Activated CD4-positive, alpha-beta T cell treated with anti-CD3 and anti-CD28 coated beads for 48 hours (primary cell): ENCODE measurements around the gene EIPR1.
"Not testable (repeated sequence)": the region's sequence is repeated elsewhere in the genome, so short reads cannot be mapped to it uniquely, and the experiment has no call there.

Experiments used
- DNase-seq: peaks from one replicate; pipeline ENCODE4 v3.0.0-alpha.2; 2020

The EIPR1 gene

GRCh38 chr2:3185256-3185655 is 192.4 kb downstream of the EIPR1 start:
- DNase-seq, result no peak

DNA sequence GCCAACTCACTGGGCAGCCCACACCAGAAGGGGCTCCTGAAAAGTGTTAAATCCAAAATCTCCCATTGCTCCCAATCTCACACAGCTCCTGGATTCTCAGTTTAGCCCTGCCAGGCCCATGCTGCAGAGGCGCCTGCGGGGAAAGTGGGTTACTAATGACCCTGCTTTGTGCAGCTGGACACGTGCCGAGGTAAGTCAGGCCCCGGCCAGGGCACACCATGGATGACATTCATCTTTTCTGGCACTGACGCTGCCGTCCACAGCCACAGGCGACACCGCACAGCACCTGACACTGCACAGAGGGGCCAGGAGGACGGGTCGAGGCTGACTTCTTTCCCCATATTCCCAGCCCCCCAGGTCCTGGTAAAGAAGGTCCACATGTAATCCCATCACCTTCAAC is 193.5 kb downstream of the EIPR1 start:
- DNase-seq, result no peak

GRCh38 chr2:3183766-3184165 is 193.9 kb downstream of the EIPR1 start:
- no peak for DNase-seq

DNA sequence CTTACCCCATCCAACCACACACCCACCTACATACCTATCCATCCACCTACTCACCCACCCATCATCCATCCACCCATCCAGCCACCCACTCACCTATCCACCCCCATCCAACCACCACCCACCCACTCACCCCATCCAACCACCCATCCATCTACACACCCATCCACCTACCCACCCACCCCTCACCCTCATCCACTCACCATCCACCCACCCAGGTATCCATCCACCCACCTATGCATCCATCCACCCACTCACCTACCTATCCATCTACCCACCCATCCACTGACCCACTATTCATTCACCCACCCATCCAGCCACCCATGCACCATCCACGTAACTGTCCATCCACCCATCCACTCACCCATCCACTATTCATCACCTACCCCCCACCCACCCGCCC is 194.8 kb downstream of the EIPR1 start:
- DNase-seq, result no peak

GRCh38 chr2:3181416-3182010 is 196.1 kb downstream of the EIPR1 start:
- no peak for DNase-seq

- DNase-seq, result not testable (repeated sequence)
These were observed 196.8 kb downstream of the EIPR1 start for GRCh38 chr2:3180909-3181221.

DNA sequence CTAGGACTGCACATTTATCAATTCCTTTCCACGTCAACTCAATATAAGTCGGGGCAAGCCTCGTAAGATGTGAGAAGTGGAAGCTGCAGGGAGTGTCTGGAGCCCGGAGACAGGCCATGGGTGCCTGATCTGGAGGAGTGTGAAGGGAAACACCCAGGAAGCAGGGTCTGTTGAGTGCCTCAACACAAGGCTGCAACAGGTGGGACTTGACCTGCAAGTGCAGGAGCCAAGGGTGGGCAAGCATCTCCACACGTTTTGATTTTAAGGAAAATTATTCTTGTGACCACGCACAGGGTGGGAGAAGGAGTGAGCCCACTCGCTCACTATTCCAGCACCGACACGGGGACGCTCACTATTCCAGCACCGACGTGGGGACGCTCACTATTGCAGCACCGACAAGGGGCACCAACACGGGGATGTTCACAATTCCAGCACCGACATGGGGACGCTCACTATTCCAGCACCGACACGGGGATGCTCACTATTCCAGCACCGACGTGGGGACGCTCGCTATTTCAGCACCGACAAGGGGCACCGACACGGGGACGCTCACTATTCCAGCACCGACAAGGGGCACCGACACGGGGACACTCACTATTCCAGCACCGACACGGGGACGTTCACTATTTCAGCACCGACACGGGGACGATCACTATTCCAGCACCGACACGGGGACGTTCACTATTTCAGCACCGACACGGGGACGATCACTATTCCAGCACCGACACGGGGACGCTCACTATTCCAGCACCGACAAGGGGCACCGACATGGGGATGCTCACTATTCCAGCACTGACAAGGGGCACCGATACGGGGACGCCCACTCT is 197.3 kb downstream of the EIPR1 start:
- DNase-seq, result no peak

- no peak for DNase-seq
These were observed 198.0 kb downstream of the EIPR1 start for GRCh38 chr2:3179626-3180025.

DNA sequence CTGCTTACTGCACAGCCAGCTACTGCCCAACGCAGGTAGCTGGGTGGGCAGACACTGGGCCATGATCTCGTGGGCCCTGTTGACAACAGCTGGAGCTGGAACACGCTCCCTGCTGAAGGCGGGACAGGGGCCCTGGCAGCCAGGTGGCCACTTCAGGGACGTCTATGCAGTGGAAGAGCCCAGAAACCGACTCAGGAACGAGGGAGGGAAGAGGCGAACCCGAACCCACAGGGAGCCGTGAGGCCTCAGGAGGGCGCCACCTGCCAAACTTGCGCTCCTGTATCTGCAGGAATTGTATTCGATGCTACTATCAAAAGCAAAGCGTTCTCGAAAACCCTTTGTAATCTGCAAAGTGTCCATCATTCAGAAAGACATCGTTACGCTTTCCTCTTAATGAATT is 198.4 kb downstream of the EIPR1 start:
- peak; percentile 55 for DNase-seq

DNA sequence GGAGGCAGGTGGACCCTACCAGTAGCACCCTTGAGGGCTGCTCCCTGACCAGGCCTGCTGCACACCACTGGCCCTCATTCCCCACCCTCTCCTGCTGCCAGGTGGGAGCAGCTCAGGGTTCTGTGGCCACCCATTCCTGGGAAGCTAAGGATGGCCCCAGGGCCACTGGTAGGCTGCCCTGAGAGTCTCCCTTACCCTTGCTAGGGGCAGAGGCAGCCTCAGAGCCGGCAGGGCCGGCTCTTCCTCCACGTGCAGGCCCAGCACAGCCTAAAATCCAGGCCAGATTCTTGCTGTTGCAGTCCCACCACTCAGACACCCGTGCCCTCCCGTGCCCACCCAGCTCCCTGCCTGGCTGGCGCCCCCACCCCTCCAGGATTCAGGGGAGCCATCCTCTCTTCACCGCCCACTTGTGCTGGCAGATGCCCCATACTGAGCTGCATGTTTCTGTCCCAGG is 199.0 kb downstream of the EIPR1 start:
- no peak for DNase-seq

DNA sequence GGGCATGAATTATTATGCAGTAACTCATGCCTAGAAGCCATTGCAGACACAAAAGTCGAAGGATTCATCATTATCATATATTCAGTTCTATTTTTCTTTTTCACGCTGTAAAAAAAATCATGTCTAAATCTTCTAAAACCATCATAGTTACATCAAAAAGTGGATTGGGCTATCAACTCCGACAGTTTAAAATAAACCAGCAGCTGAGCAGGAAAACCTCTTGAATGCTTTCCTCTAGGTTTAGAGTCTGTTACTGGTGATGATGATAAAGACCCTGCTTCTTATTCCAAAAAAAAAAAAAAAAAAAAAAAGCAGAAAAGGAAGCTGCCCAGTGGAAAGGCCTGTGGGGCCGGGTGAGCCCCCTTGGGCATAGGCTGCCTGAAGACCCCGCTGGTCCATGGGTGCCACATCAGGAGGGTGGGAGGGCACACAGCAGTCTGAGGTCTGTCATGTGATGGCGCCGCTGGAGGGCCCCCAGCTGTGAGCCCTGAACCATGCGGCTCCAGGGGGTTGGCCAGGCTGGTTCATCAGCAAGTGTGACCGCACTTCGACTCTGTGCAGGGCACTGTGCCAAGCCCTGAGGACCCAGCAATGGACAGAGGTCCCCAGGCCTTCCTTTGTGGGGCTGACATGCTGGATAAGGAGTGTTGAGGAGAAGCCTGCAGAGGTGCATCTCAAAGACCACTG is 199.6 kb downstream of the EIPR1 start:
- no peak for DNase-seq

GRCh38 chr2:3176869-3177255 is 200.8 kb downstream of the EIPR1 start:
- DNase-seq, result no peak

DNA sequence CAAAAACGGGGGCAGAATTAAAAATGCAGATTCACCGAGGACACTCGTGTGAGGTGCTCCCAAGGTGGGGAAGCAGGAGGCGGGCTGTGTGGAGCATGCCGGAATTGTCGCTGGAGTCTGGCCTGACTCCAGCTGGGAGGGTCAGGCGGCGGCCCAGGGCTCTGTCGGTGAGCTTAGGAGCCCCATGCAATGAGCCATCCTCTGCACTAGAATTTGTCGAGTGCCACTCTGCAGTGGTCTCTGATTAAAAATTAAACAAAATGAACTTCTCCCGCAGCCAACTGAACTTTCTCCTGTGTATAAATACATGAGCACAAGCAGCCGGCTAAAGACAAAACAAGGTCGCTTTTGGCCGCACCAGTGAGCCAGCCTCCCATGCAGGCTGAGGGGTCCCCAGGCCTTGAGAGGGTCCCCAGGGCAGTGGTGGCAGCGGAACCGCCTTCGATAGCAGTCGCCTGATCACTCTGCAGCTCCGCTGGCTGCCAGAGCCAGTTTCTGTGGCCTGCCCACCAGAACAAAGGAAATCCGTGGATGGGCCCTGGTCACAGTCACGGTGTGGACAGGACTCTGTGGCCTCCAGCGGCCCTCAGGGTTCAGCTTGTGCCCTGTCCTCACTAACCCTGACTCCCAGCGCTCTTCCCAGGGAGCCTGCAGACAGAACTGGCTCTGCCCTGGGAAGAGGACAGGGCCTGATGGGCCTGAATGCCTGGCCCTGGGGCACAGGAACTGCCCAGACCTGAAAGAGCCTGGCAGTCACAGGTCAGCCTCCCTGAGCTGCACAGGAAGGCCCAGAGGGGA is 201.3 kb downstream of the EIPR1 start:
- DNase-seq, result no peak

DNA sequence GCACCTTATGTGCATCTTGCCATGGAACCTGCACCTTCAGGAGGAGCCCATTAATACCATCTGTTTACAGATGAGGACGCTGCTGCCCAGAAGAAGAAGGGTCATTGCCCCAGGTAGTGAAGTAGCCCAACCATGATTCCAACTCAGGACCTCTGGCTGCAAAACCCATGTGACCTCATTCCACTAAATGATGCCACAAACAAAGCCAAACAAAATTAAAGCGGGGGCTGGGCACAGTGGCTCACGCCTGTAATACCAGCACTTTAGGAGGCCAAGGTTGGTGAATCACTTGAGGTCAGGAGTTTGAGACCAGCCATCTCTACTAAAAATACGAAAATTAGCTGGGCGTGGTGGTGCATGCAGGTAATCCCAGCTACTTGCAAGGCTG is 202.1 kb downstream of the EIPR1 start:
- no peak for DNase-seq

GRCh38 chr2:3174626-3175567 is 202.7 kb downstream of the EIPR1 start:
- DNase-seq, result no peak

DNA sequence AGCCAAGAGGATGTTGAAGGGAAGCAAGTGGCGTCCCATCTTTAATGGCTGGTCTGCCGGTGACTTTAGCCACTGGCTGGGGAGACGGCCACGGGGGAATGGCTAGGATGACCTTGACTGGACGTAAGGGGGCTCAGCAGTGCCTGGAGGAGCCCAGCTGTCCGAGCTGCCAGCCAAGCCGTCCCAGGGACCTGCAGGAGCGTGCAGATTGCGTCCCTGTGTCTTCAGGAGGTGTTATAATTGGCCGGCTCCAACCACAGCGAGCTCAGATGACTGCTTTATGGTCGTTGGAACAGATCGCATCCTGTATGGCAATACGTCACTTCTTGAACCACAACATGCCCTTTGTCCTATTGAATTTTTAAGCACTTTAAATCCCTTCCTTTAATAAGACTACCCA is 204.6 kb downstream of the EIPR1 start:
- DNase-seq, result no peak

- no peak for DNase-seq
These were observed 205.2 kb downstream of the EIPR1 start for GRCh38 chr2:3172265-3172935.

- DNase-seq, result no peak
These were observed 205.9 kb downstream of the EIPR1 start for GRCh38 chr2:3171564-3172264.

- DNase-seq, result no peak
These were observed 206.7 kb downstream of the EIPR1 start for GRCh38 chr2:3170792-3171455.

DNA sequence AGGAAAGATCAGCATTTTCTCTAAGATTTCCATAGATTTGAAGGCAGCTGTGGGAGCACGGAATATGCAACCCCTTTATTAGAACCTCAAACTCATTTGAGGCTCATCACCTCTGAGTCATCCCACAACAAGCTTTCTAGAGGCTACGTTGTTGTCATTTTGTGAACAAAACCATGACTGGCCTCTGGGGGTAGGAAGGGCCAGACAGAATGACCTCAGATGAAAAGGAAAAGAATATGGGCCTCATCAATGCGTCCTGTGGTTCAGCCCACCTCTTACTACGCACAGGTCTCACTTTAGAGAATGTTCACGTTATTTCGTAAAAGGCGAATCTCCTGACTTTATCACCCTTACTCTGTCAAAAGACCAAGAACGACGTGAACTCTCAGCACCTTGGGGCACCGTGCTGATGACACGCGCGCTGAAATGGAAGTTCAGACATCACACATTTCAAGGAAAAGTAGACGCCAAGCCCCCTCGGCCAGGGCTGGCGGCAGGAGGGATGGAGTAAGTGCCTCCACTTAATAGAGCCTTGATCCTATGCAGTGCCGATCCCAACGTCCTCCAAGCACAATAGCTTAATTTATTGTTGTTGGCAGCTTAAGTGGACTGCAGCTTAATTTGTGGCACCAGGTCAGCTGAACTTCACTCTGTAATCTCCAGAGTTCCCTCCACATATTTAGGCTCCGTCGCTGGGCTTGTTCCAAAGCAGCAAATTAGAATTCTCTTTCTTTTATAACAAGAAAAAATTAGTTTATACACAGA is 208.3 kb downstream of the EIPR1 start:
- no peak for DNase-seq
